T-helper 17 cell (primary cell): ENCODE measurements around the gene LRFN3. TPM values are rescaled to one million over a fixed set of nuclear protein-coding genes. Genes with fewer than 3 reads are reported as not detected.

ENCODE experiments used
- ATAC-seq: fragments of 150-1000 bp; cut with Tn5 transposase; 2 replicates; pipeline ENCODE4 v1.10.0; 2021; ENCODE audit warnings: mild to moderate bottlenecking, moderate library complexity
- DNase-seq, 3 donors: peaks; one replicate each; pipeline versions ENCODE4 v3.0.0 to v3.0.0-alpha.2; 2020 to 2021
- H3K9me3 ChIP-seq: one replicate; pipeline ENCODE4 v1.7.0; 2013; ENCODE audit warnings: low read length, mild to moderate bottlenecking; ENCODE audit not compliant: control insufficient read depth, poor library complexity, severe bottlenecking
- H3K27ac Mint-ChIP-seq: one replicate; pipeline ENCODE4 v1.8.0; 2022; ENCODE audit warnings: mild to moderate bottlenecking, moderate library complexity, mixed read lengths
- H3K27me3 Mint-ChIP-seq: one replicate; pipeline ENCODE4 v1.8.0; 2022; ENCODE audit warnings: mixed read lengths
- H3K36me3 Mint-ChIP-seq: one replicate; pipeline ENCODE4 v1.8.0; 2022; ENCODE audit warnings: low read depth, mixed read lengths
- H3K4me1 Mint-ChIP-seq: one replicate; pipeline ENCODE4 v1.8.0; 2022; ENCODE audit warnings: mild to moderate bottlenecking, mixed read lengths
- H3K4me3 Mint-ChIP-seq: one replicate; pipeline ENCODE4 v1.8.0; 2022; ENCODE audit warnings: mild to moderate bottlenecking, moderate library complexity, mixed read lengths
- total RNA-seq, 4 donors: library from RNA in 2 of 4; stranded (reverse) in 2 of 4; gene quantifications; one replicate each; pipeline ENCODE4 v1.2.3 and lab custom pipeline; 2022 to 2026

Gene LRFN3
- total RNA-seq, 2 donors from 2014 or later = 6.8 to 8.7 TPM

DNA sequence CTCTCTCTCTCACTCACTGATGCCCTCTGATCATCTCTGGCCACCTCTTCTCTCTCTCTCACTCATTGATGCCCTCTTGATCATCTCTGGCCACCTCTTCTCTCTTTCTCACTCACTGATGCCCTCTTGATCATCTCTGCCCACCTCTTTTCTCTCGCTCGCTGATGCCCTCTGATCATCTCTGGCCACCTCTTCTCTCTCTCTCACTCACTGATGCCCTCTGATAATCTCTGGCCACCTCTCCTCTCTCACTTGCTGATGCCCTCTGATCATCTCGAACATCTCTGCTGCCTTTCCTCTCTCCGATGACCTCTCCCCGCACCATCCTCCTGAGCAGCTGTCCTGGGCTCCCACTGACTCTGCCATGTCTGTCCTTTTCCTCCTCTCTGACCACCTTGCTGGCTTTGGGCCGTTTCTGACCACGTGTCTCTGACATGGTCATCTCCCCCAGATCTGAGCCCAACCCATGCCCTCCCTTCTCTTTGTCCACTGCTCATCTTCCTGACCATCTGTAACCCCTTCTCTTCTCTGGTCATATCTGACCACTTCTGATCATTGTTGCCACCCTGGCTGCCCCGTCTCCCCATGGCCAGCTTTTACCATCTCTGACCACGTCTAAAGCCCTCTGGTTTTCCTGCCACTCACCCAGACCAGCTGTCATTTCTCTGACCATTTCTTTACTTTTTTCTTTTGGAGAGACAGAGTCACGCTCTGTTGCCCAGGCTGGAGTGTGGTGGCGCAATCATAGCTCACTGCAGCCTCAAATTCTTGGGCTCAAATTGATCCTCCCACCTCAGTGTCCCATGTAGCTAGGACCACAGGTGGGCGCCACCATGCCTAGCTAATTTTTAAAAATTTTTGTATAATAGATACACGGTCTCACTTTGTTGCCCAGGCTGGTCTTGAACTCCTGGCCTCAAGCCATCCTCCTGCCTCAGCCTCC lies 2.4 kb downstream of the LRFN3 start:
- H3K36me3 Mint-ChIP-seq = peaks cover 27% of the 10 kb centered on the region
- no peaks in the 10 kb centered on the region for H3K9me3 ChIP-seq
- no peaks in the 10 kb centered on the region for H3K27me3 Mint-ChIP-seq
- ATAC-seq (no peak), DNase-seq (no peak)
- H3K4me3 Mint-ChIP-seq = peak overlapping the region; percentile 100
- H3K4me1 Mint-ChIP-seq = peaks cover 38% of the 10 kb centered on the region
- H3K27ac Mint-ChIP-seq = peak overlapping the region; percentile 87

GRCh38 chr19:35939307-35940077 lies 3.3 kb downstream of the LRFN3 start:
- peaks cover 32% of the 10 kb centered on the region for H3K36me3 Mint-ChIP-seq
- ATAC-seq (no peak), DNase-seq (no peak)
- H3K27me3 Mint-ChIP-seq = no peaks in the 10 kb centered on the region
- H3K27ac Mint-ChIP-seq = peak overlapping the region; percentile 87
- H3K4me3 Mint-ChIP-seq = peak overlapping the region; percentile 100
- peaks cover 43% of the 10 kb centered on the region for H3K4me1 Mint-ChIP-seq
- no peaks in the 10 kb centered on the region for H3K9me3 ChIP-seq

DNA sequence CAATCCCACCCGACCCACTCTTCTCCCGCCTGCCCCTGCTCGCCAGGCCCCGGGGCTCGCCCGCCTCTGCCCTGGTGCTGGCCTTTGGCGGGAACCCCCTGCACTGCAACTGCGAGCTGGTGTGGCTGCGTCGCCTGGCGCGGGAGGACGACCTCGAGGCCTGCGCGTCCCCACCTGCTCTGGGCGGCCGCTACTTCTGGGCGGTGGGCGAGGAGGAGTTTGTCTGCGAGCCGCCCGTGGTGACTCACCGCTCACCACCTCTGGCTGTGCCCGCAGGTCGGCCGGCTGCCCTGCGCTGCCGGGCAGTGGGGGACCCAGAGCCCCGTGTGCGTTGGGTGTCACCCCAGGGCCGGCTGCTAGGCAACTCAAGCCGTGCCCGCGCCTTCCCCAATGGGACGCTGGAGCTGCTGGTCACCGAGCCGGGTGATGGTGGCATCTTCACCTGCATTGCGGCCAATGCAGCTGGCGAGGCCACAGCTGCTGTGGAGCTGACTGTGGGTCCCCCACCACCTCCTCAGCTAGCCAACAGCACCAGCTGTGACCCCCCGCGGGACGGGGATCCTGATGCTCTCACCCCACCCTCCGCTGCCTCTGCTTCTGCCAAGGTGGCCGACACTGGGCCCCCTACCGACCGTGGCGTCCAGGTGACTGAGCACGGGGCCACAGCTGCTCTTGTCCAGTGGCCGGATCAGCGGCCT lies 4.1 kb downstream of the LRFN3 start:
- Mint-ChIP-seq H3K27ac (peak overlapping the region; percentile 51), H3K27me3 (no peaks in the 10 kb centered on the region), H3K4me1 (peaks cover 44% of the 10 kb centered on the region), H3K36me3 (peaks cover 32% of the 10 kb centered on the region), H3K4me3 (peak overlapping the region; percentile 41)
- ATAC-seq = no peak
- no peaks in the 10 kb centered on the region for H3K9me3 ChIP-seq
- no peak for DNase-seq

DNA sequence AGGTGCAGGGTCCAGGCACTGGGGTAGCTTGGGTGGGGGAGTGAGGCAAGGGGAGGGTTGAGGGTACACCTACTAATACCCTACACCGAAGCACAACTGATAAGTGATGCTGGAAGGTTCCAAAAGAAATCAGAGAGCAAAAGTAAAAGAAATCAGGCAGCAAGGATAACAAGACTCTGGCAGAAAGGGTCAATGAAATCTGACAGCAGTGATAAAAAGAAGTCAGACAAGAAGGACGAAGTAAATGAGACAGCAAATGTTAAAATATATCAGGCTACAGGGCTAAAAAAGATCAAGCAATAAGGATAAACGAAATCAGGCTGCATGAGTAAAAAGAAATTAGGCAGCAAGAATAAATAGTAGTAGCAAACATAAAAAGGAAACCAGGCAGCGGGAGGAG lies 4.7 kb downstream of the LRFN3 start:
- peaks cover 41% of the 10 kb centered on the region for H3K4me1 Mint-ChIP-seq
- DNase-seq (no peak), ATAC-seq (no peak)
- no peaks in the 10 kb centered on the region for H3K27me3 Mint-ChIP-seq
- H3K9me3 ChIP-seq = no peaks in the 10 kb centered on the region
- H3K4me3 Mint-ChIP-seq = peak overlapping the region; percentile 41
- peaks cover 31% of the 10 kb centered on the region for H3K36me3 Mint-ChIP-seq
- H3K27ac Mint-ChIP-seq = peak overlapping the region; percentile 51

- ATAC-seq (no peak), DNase-seq (no peak)
- H3K9me3 ChIP-seq = no peaks in the 10 kb centered on the region
- Mint-ChIP-seq H3K27me3 (no peaks in the 10 kb centered on the region), H3K4me3 (no peak overlapping the region), H3K27ac (peak overlapping the region; percentile 51), H3K36me3 (peaks cover 29% of the 10 kb centered on the region), H3K4me1 (peaks cover 37% of the 10 kb centered on the region)
Observed at GRCh38 chr19:35942235-35942634, 6.1 kb downstream of the LRFN3 start.

- Mint-ChIP-seq H3K4me1 (peaks cover 30% of the 10 kb centered on the region), H3K27ac (peak overlapping the region; percentile 29), H3K4me3 (peak overlapping the region; percentile 63), H3K36me3 (peaks cover 19% of the 10 kb centered on the region), H3K27me3 (no peaks in the 10 kb centered on the region)
- no peaks in the 10 kb centered on the region for H3K9me3 ChIP-seq
- DNase-seq (no peak), ATAC-seq (no peak)
Observed at GRCh38 chr19:35943321-35944301, 7.4 kb downstream of the LRFN3 start.

DNA sequence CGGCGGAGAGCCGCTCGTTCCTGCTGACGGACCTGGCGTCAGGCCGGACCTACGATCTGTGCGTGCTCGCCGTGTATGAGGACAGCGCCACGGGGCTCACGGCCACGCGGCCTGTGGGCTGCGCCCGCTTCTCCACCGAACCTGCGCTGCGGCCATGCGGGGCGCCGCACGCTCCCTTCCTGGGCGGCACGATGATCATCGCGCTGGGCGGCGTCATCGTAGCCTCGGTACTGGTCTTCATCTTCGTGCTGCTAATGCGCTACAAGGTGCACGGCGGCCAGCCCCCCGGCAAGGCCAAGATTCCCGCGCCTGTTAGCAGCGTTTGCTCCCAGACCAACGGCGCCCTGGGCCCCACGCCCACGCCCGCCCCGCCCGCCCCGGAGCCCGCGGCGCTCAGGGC lies 8.4 kb downstream of the LRFN3 start:
- H3K4me3 Mint-ChIP-seq = no peak overlapping the region
- DNase-seq (no peak), ATAC-seq (no peak)
- peak overlapping the region; percentile 19 for H3K27ac Mint-ChIP-seq
- H3K4me1 Mint-ChIP-seq = peaks cover 33% of the 10 kb centered on the region
- no peaks in the 10 kb centered on the region for H3K27me3 Mint-ChIP-seq
- H3K36me3 Mint-ChIP-seq = peaks cover 16% of the 10 kb centered on the region
- no peaks in the 10 kb centered on the region for H3K9me3 ChIP-seq

DNA sequence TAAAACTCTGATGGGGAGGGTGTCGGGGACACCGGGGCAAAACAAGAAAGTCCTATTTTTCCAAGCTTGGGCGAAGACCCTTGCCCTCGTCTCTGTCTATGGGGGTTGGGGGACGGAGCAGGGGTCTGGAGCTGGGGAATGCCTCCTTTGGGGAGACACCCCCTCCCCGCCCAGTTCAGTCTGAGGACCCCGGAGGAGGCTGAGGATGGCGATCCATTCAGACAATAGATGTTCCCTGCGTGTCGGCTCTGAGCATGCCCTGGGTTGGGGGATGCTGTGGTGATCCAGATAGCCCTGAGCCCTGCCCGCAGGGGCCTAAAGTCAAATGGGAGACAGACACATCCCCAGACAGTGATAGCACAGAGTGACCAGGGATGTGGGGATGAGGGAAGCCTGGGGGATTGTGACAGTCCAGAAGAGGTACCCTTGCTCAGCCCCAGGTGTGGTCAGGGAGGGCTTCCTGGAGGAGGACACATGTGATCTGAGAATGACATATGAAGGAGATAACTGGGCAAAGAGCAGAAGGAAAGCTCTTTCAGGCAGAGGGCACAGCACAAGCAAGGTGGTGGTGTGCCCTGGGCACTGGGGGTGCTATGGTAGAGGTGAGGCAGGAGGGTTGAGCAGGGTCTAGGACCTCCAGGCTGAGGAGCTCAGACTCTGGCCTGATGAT lies 9.1 kb downstream of the LRFN3 start:
- H3K9me3 ChIP-seq = no peaks in the 10 kb centered on the region
- DNase-seq (no peak), ATAC-seq (no peak)
- H3K36me3 Mint-ChIP-seq = peaks cover 16% of the 10 kb centered on the region
- no peak overlapping the region for H3K4me3 Mint-ChIP-seq
- peak overlapping the region; percentile 81 for H3K27ac Mint-ChIP-seq
- no peaks in the 10 kb centered on the region for H3K27me3 Mint-ChIP-seq
- peaks cover 38% of the 10 kb centered on the region for H3K4me1 Mint-ChIP-seq

DNA sequence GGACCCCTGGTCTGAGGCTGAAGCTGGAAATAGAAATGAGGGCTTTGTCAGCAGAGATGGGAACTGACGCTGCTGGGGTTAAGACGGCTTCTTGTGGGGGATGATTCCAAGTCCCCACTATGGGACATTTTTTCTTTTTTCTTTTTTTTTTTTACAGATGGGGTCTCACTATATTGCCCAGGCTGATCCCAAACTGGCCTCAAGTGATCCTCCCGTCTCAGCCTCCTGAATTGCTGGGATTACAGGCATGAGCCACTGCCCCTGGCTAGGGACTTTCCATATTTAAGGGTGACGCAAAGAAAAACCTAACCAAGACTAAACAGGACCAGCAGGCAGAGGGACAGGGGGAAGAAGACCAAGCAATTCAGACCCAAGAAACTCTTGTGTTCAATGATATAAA lies 10.0 kb downstream of the LRFN3 start:
- Mint-ChIP-seq H3K4me3 (peak overlapping the region; percentile 28), H3K27ac (peak overlapping the region; percentile 81), H3K4me1 (peaks cover 33% of the 10 kb centered on the region), H3K36me3 (peaks cover 11% of the 10 kb centered on the region), H3K27me3 (no peaks in the 10 kb centered on the region)
- ATAC-seq (no peak), DNase-seq (no peak)
- H3K9me3 ChIP-seq = no peaks in the 10 kb centered on the region

DNA sequence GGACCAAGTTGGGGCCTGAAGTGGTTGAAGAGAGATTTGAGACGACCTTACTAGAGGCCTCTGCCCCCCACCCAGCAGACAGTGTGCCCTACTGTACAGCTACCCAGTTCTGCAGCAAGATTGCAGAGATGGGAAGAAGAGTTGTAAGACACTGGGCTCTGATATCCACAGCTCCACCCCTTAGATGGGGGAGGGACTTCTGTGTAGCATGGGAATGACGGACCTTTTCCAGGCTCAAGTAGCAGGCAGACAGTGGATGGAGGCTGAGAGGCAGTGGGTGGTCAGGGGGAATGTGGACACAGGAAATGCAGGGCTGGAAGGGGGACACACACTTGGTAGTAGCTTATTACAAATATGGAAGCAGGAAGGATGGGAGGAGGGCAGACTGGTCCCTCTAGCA lies 13.0 kb downstream of the LRFN3 start:
- H3K4me3 Mint-ChIP-seq = no peak overlapping the region
- ATAC-seq (no peak), DNase-seq (no peak)
- no peaks in the 10 kb centered on the region for H3K9me3 ChIP-seq
- peaks cover 1% of the 10 kb centered on the region for H3K36me3 Mint-ChIP-seq
- H3K4me1 Mint-ChIP-seq = peaks cover 41% of the 10 kb centered on the region
- peak overlapping the region; percentile 81 for H3K27ac Mint-ChIP-seq
- no peaks in the 10 kb centered on the region for H3K27me3 Mint-ChIP-seq

GRCh38 chr19:35955881-35956634 lies 19.9 kb downstream of the LRFN3 start:
- Mint-ChIP-seq H3K4me3 (no peak overlapping the region), H3K4me1 (peaks cover 38% of the 10 kb centered on the region)

More at GRCh38 chr19:35955881-35956634, 19.9 kb downstream of the LRFN3 start:
- no peaks in the 10 kb centered on the region for H3K27me3 Mint-ChIP-seq
- DNase-seq (no peak), ATAC-seq (no peak)
- H3K9me3 ChIP-seq = no peaks in the 10 kb centered on the region
- H3K27ac Mint-ChIP-seq = peak overlapping the region; percentile 68
- peaks cover 2% of the 10 kb centered on the region for H3K36me3 Mint-ChIP-seq
